Measurements from ENCODE around the gene SERPINH1. TPM values are rescaled to one million over a fixed set of nuclear protein-coding genes. Genes with fewer than 3 reads are reported as not detected.

The SERPINH1 gene
- total and polyA plus RNA-seq, 2 of the 13 experiments (the other 11 are each of a cell fraction or from before 2014, with no cell fraction given), result 83.6 to 83.8 TPM

- TF ChIP-seq ZNF558 (CRISPR knock-in tag; IDR thresholded peaks at IDR 0.05; ENCODE audit: borderline replicate concordance) (peak; percentile 78; the same call in 1 of the 2 replicates), TFAP4 (IDR thresholded peaks at IDR 0.05; ENCODE audit: borderline replicate concordance, low read depth) (no peak; the same call in 1 of the 2 replicates), ZNF577 (CRISPR knock-in tag; IDR thresholded peaks at IDR 0.05; ENCODE audit: borderline replicate concordance, low read depth) (no peak), ZNF512B (CRISPR knock-in tag; IDR thresholded peaks at IDR 0.05; ENCODE audit: borderline replicate concordance) (no peak), IRF1 (CRISPR knock-in tag; IDR thresholded peaks at IDR 0.05; ENCODE audit: low read depth) (no peak; the same call in 1 of the 2 replicates), HDAC1 (CRISPR knock-in tag; IDR thresholded peaks at IDR 0.05) (peak; percentile 54; the same call in 1 of the 2 replicates), STAT5B (CRISPR knock-in tag; IDR thresholded peaks at IDR 0.05) (no peak), FOXK1 (CRISPR knock-in tag; IDR thresholded peaks at IDR 0.05; ENCODE audit: borderline replicate concordance, low read depth) (no peak), NFYC (CRISPR knock-in tag; IDR thresholded peaks at IDR 0.05) (peak; percentile 80), ZNF44 (CRISPR knock-in tag; IDR thresholded peaks at IDR 0.05) (no peak), PHF21A (CRISPR knock-in tag; IDR thresholded peaks at IDR 0.05) (peak; percentile 70; the same call in 1 of the 2 replicates), ZNF142 (CRISPR knock-in tag; IDR thresholded peaks at IDR 0.05) (0 out of 2 replicates have a peak, but pooled peaks have one; percentile 16), ASH2L (IDR thresholded peaks at IDR 0.05; ENCODE audit: insufficient read length, low read depth, low read length) (peak; percentile 41), ZMYM4 (CRISPR knock-in tag; IDR thresholded peaks at IDR 0.05) (peak; percentile 30), ZBTB38 (CRISPR knock-in tag; IDR thresholded peaks at IDR 0.05) (no peak), ZNF382 (CRISPR knock-in tag; IDR thresholded peaks at IDR 0.05; ENCODE audit: borderline replicate concordance) (no peak), ZNF30 (CRISPR knock-in tag; IDR thresholded peaks at IDR 0.05) (no peak), ARNT (IDR thresholded peaks at IDR 0.05) (no peak), PHB2 (IDR thresholded peaks at IDR 0.05; ENCODE audit: partially characterized antibody) (no peak)
These were observed at the start of gene SERPINH1 (continued) for GRCh38 chr11:75562048-75562835.

Measured in HepG2 (cell line).